ENCODE results near the gene E2F4. TPM values are rescaled to one million over a fixed set of nuclear protein-coding genes. Genes with fewer than 3 reads are reported as not detected.

E2F4 gene
- total and polyA plus RNA-seq, 2 of the 8 experiments (the other 6 are each of a cell fraction or from before 2014, with no cell fraction given): 79.9 to 157 TPM

DNA sequence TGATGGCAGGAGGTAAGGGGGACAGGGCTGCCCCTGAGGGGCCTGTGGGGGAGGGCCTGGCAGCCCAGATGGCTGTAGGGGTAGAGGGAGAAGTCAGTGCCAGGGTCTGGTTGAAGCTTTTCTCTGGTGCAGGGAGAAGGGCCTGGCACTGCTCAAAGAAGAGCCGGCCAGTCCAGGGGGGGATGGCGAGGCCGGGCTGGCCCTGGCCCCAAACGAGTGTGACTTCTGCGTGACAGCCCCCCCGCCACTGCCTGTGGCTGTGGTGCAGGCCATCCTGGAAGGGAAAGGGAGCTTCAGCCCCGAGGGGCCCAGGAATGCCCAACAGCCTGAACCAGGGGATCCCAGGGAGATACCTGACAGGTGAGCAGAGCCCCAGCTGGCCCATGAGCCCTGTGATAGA is 24.4 kb upstream of the E2F4 start (continued):
- TF ChIP-seq, protein P1, sequence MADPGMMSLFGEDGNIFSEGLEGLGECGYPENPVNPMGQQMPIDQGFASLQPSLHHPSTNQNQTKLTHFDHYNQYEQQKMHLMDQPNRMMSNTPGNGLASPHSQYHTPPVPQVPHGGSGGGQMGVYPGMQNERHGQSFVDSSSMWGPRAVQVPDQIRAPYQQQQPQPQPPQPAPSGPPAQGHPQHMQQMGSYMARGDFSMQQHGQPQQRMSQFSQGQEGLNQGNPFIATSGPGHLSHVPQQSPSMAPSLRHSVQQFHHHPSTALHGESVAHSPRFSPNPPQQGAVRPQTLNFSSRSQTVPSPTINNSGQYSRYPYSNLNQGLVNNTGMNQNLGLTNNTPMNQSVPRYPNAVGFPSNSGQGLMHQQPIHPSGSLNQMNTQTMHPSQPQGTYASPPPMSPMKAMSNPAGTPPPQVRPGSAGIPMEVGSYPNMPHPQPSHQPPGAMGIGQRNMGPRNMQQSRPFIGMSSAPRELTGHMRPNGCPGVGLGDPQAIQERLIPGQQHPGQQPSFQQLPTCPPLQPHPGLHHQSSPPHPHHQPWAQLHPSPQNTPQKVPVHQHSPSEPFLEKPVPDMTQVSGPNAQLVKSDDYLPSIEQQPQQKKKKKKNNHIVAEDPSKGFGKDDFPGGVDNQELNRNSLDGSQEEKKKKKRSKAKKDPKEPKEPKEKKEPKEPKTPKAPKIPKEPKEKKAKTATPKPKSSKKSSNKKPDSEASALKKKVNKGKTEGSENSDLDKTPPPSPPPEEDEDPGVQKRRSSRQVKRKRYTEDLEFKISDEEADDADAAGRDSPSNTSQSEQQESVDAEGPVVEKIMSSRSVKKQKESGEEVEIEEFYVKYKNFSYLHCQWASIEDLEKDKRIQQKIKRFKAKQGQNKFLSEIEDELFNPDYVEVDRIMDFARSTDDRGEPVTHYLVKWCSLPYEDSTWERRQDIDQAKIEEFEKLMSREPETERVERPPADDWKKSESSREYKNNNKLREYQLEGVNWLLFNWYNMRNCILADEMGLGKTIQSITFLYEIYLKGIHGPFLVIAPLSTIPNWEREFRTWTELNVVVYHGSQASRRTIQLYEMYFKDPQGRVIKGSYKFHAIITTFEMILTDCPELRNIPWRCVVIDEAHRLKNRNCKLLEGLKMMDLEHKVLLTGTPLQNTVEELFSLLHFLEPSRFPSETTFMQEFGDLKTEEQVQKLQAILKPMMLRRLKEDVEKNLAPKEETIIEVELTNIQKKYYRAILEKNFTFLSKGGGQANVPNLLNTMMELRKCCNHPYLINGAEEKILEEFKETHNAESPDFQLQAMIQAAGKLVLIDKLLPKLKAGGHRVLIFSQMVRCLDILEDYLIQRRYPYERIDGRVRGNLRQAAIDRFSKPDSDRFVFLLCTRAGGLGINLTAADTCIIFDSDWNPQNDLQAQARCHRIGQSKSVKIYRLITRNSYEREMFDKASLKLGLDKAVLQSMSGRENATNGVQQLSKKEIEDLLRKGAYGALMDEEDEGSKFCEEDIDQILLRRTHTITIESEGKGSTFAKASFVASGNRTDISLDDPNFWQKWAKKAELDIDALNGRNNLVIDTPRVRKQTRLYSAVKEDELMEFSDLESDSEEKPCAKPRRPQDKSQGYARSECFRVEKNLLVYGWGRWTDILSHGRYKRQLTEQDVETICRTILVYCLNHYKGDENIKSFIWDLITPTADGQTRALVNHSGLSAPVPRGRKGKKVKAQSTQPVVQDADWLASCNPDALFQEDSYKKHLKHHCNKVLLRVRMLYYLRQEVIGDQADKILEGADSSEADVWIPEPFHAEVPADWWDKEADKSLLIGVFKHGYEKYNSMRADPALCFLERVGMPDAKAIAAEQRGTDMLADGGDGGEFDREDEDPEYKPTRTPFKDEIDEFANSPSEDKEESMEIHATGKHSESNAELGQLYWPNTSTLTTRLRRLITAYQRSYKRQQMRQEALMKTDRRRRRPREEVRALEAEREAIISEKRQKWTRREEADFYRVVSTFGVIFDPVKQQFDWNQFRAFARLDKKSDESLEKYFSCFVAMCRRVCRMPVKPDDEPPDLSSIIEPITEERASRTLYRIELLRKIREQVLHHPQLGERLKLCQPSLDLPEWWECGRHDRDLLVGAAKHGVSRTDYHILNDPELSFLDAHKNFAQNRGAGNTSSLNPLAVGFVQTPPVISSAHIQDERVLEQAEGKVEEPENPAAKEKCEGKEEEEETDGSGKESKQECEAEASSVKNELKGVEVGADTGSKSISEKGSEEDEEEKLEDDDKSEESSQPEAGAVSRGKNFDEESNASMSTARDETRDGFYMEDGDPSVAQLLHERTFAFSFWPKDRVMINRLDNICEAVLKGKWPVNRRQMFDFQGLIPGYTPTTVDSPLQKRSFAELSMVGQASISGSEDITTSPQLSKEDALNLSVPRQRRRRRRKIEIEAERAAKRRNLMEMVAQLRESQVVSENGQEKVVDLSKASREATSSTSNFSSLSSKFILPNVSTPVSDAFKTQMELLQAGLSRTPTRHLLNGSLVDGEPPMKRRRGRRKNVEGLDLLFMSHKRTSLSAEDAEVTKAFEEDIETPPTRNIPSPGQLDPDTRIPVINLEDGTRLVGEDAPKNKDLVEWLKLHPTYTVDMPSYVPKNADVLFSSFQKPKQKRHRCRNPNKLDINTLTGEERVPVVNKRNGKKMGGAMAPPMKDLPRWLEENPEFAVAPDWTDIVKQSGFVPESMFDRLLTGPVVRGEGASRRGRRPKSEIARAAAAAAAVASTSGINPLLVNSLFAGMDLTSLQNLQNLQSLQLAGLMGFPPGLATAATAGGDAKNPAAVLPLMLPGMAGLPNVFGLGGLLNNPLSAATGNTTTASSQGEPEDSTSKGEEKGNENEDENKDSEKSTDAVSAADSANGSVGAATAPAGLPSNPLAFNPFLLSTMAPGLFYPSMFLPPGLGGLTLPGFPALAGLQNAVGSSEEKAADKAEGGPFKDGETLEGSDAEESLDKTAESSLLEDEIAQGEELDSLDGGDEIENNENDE (IDR thresholded peaks at IDR 0.05; ENCODE audit: insufficient replicate concordance, low read length): no peak
- TF ChIP-seq CTBP2 (IDR thresholded peaks at IDR 0.05; ENCODE audit: borderline replicate concordance, insufficient read depth, insufficient read length, low read length) (no peak), RFX5 (IDR thresholded peaks at IDR 0.05; ENCODE audit: borderline replicate concordance, low read depth, low read length) (no peak), EZH2 (IDR thresholded peaks at IDR 0.05; ENCODE audit: low read depth, low read length, severe bottlenecking) (no peak), TAF7 (optimal IDR thresholded peaks at IDR 0.05; ENCODE audit: borderline replicate concordance, low read depth, low read length) (no peak)
- TF ChIP-seq, protein P2, sequence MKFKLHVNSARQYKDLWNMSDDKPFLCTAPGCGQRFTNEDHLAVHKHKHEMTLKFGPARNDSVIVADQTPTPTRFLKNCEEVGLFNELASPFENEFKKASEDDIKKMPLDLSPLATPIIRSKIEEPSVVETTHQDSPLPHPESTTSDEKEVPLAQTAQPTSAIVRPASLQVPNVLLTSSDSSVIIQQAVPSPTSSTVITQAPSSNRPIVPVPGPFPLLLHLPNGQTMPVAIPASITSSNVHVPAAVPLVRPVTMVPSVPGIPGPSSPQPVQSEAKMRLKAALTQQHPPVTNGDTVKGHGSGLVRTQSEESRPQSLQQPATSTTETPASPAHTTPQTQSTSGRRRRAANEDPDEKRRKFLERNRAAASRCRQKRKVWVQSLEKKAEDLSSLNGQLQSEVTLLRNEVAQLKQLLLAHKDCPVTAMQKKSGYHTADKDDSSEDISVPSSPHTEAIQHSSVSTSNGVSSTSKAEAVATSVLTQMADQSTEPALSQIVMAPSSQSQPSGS (IDR thresholded peaks at IDR 0.05; ENCODE audit: low read length): no peak
